ENCODE data around the gene SLC38A11.
"Not testable (repeated sequence)": the region's sequence is repeated elsewhere in the genome, so short reads cannot be mapped to it uniquely, and the experiment has no call there.

Gene SLC38A11

GRCh38 chr2:164875334-164876205, 79.8 kb downstream of the SLC38A11 start:
- no peak for DNase-seq

DNA sequence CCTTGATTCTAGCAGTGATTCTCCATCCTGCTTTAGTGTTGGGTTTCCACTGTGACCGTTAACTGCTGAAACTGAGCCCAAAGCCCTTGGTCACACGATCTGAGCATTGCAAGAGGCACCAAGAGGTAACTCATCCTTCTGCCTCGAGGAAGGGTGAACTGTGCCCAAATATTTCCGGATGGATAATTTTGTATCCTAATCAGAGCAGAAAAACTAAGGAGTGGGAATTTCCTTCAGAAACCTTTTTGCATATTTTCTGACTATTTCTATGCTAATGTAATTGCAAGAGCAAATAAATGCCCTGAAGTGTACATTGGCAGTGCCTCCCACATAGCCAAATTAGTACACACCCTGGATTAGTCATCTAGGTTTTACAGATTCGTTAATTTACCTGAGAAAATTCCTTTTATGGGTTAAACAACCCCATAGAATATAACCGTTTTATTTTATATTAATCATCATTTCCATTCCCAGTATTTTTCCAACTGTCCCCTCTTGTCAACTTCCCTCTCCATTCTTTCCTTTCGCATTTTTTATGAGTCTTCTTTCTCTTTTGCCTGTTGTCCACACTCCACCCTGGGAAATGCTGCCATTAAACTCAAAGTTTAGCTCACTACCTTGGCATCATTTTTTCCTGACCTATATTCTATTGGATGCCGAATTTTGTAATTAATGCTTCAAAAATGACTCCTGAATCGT, 82.0 kb downstream of the SLC38A11 start:
- no peak for DNase-seq

- DNase-seq = no peak
Measured at GRCh38 chr2:164871404-164871803, 83.9 kb downstream of the SLC38A11 start.

DNA sequence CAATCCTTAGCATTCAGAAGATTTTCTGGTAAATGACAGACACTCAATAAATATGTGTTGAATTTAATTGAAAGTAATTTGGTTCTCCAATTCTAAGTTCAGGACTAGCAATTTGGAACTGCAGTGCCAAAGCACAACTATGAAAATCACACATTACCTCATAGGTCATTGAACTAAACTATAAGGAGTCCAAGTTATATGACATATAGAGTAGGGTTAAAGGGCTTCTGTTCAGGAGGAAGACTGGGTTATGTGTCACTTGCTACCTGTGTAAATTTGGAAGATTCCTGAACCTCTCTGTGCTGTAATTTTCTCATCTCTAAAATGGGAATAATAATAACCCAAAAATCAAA, 85.9 kb downstream of the SLC38A11 start:
- no peak for DNase-seq

DNA sequence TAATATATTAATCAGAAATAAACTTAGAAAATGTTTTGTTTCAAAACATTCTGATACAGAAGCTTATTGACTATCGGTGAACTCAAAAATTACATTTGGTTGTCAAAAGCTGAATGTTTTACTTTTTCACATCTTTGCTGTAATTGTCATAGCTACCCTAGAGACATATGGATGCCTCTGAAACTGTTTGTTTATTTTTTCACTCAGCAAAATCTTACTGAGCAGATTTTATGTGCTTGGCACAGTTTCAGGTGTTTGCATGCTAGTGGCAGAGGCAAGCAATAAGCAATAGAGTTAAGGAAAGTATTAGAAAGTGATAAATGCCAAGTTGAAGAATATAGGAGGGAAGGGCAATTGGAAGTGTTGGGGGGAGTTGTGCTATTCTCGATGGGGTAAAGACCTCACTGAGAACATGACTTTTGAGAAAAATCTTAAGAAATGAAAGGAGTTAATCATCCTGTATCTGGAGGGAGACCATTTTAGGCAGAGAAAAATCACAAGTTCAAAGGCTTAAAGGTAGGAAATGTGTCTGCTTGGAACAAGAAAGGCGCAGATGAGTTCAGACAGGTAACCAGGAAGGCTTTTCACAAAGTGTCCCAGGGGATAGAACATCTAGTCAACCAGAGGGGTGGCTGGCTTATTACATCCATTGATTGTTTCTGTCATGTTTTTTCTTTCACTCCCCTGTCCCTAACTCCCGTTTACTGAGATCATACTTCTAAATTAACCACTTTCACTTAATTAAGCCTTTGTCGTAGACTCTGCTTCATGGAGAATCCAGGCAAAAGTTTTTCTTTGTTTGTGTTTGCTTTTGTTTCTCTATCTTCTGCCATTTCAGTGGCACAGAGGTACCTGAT, 86.5 kb downstream of the SLC38A11 start:
- no peak for DNase-seq

- no peak for DNase-seq
Measured at GRCh38 chr2:164867779-164868397, 87.4 kb downstream of the SLC38A11 start.

DNA sequence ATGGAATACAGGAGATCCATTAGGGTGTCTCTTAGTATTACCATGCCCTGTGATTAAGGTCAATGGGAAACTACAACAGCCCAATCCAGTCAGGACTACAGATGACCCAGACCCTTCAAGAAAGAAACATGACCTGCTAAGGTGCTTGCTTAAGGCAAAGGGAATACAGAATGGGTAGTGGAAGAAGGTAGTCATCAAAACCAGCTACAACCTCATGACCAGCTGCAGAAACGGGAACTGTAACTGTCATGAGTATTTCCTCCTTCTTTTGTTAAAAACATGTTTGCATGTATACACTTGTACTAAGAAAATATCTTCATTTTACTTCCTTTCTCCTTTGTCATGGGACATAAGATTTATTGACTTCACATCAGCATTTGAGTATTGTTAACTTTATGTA, 88.9 kb downstream of the SLC38A11 start:
- DNase-seq = not testable (repeated sequence)

GRCh38 chr2:164860694-164861042, 94.7 kb downstream of the SLC38A11 start:
- no peak for DNase-seq

DNA sequence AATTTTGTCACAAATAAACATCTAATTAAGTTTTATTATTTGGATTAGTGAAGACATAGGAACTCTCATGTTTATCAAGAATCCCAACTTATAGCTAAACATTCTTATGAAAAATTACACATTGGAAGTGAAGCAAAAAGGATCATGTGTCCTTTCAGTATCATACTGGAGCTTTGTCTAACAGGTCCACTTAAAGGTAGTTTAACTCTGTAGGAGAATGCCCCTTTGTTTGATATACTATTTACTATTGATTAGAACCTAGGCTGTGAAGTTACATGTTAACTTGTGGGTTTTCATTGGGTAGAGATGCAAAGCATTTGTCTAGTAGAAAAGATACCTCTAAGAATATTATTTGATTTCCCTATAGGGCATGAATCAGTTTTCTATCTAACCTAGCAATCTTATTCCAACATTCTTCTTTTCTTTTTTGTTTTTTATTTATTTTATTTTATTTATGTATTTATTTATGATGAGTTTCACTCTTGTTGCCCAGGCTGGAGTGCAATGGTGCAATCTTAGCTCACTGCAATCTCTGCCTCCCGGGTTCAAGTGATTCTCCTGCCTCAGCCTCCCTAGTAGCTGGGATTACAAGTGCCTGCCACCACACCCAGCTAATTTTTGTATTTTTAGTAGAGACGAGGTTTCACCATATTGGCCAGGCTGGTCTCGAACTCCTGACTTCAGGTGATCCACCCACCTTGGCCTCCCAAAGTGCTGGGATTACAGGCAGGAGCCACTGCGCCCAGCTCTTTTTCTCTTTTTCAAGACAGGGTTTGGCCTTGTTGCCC, 95.2 kb downstream of the SLC38A11 start:
- DNase-seq = not testable (repeated sequence)

- DNase-seq = no peak
Measured at GRCh38 chr2:164859251-164859818, 96.0 kb downstream of the SLC38A11 start.

DNA sequence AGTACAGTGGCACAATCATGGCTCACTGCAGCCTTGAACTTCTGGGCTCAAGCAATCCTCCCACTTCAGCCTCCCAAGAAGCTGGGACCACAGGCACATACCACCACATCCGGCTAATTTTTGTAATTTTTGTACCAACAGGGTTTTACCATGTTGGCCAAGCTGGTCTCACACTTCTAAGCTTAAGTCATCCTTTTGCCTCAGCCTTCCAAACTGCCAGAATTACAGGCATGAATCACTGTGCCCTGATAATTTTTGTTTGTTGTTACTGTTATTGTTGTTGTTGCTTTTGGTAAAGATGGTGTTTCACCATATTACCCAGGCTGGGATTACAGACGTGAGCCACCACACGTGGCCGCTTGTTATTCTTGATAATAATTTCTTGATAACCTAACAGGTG, 103.2 kb downstream of the SLC38A11 start:
- DNase-seq = no peak

- DNase-seq = no peak
Measured at GRCh38 chr2:164850235-164850634, 105.1 kb downstream of the SLC38A11 start.

DNA sequence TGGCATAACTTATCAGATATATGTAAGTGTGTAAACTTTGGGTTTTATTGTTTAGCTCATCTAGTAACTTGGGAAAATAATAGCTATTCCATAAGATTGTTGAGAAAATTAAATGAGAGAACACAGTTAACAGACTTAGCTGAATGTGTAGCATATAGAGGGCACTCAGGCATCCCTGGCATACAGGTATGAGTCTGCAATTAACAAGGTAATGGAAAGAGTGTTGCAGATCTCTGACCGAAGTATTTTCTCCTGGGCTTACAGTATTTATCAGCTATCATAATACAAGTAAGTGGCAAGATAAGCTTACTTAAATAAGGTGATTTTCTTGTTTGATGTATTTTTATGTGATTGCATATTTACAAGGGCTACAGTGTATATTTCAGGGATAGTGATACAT, 105.8 kb downstream of the SLC38A11 start:
- no peak for DNase-seq

GRCh38 chr2:164847981-164848741, 107.2 kb downstream of the SLC38A11 start:
- DNase-seq = no peak

GRCh38 chr2:164847291-164847690, 108.0 kb downstream of the SLC38A11 start:
- DNase-seq = no peak

DNA sequence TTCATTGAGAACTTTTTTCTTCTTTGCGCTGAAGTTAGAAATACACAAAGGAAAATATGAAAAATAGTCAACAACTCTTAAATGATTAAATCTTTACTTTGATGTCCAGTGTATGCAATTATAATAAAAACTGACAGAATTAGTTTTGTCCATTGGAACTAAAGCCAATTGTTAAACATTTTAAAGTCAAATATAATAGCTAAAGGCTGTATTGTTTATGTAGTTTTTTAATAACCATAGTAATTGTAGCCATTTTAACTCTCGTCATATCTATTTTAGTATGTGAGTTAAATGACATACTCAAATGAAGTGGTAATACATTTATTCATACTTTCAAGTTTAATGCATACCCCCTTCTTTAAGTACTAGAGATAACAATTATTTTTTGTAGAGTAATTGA, 109.0 kb downstream of the SLC38A11 start:
- no peak for DNase-seq
